HEK293 (cell line): ENCODE measurements around the gene KDM2B.

Source experiments
- CTCF ChIA-PET: fragments of 350-600 bp; formaldehyde crosslinking; extraction: SDS; loops from one replicate; lab custom pipeline; 2021; ENCODE audit warnings: antibody characterized with exemption; lab: Yijun Ruan, JAX
- POLR2A ChIA-PET: fragments of 300-600 bp; formaldehyde crosslinking; extraction: SDS; loops from one replicate; lab custom pipeline; 2020; ENCODE audit warnings: antibody characterized with exemption, inconsistent platforms; lab: Yijun Ruan, JAX
- H3K27ac ChIP-seq: fragments of 200-500 bp; sonication (Bioruptor generic); 2 replicates; pipeline ENCODE4 v1.5.1; 2014; ENCODE audit warnings: low read depth, low read length, control low read depth, inconsistent platforms; ENCODE audit errors: extremely low read depth
- H3K36me3 ChIP-seq, 2 experiments: fragments of 200-500 bp in 1 of 2; sonication (Bioruptor generic) in 1 of 2; 1 replicate in 1 of 2; 2 replicates in 1 of 2; pipeline ENCODE4 v1.5.1; 2014 to 2017; ENCODE audit warnings: inconsistent platforms in 2 of 2, low read length in 2 of 2; ENCODE audit not compliant: control insufficient read depth in 2 of 2, insufficient read depth in 1 of 2
- H3K4me1 ChIP-seq: fragments of 200-500 bp; sonication (Bioruptor generic); 2 replicates; pipeline ENCODE4 v1.5.1; 2014; ENCODE audit warnings: mild to moderate bottlenecking, low read length, inconsistent platforms; ENCODE audit not compliant: control insufficient read depth, insufficient read depth
- H3K4me3 ChIP-seq: 2 replicates; pipeline ENCODE4 v1.5.1; 2011; ENCODE audit warnings: low read depth, mild to moderate bottlenecking, control low read depth, low read length, moderate library complexity
- H3K9me3 ChIP-seq: fragments of 200-500 bp; sonication (Bioruptor generic); 2 replicates; pipeline ENCODE4 v1.5.1; 2014; ENCODE audit warnings: low read depth, low read length, inconsistent platforms; ENCODE audit not compliant: control insufficient read depth, insufficient read depth
- BCL11B ChIP-seq: fragments of 450-650 bp; formaldehyde crosslinking; IDR thresholded peaks from 2 replicates; pipeline ENCODE4 v1.5.1; 2016; ENCODE audit warnings: low read depth, missing biosample characterization, missing genetic modification characterization
- HOXA7 ChIP-seq: sonication (generic); formaldehyde crosslinking; IDR thresholded peaks from 2 replicates; pipeline ENCODE4 v1.8.1; 2022; ENCODE audit warnings: missing genetic modification reagents, borderline replicate concordance
- PBX3 ChIP-seq: sonication (generic); formaldehyde crosslinking; IDR thresholded peaks from 2 replicates; pipeline ENCODE4 v1.8.1; 2022; ENCODE audit warnings: mild to moderate bottlenecking, moderate library complexity, missing genetic modification reagents
- PRDM4 ChIP-seq: fragments of 450-650 bp; formaldehyde crosslinking; IDR thresholded peaks from 2 replicates; pipeline ENCODE4 v1.5.1; 2017; ENCODE audit warnings: missing biosample characterization, missing genetic modification characterization
- WT1 ChIP-seq: fragments of 450-650 bp; formaldehyde crosslinking; IDR thresholded peaks from 2 replicates; pipeline ENCODE4 v1.5.1; 2016; ENCODE audit warnings: missing biosample characterization, missing genetic modification characterization
- ZBTB21 ChIP-seq: fragments of 450-650 bp; formaldehyde crosslinking; IDR thresholded peaks from 2 replicates; pipeline ENCODE4 v1.5.1; 2017; ENCODE audit warnings: missing biosample characterization, missing genetic modification characterization
- ZBTB6 ChIP-seq: fragments of 450-650 bp; formaldehyde crosslinking; IDR thresholded peaks from 2 replicates; pipeline ENCODE4 v1.5.1; 2017; ENCODE audit warnings: missing biosample characterization, missing genetic modification characterization
- ZNF121 ChIP-seq: fragments of 450-650 bp; formaldehyde crosslinking; IDR thresholded peaks from 2 replicates; pipeline ENCODE4 v1.5.1; 2016; ENCODE audit warnings: missing biosample characterization, missing genetic modification characterization
- ZNF133 ChIP-seq: fragments of 450-650 bp; formaldehyde crosslinking; IDR thresholded peaks from 2 replicates; pipeline ENCODE4 v1.5.1; 2016; ENCODE audit warnings: missing biosample characterization, missing genetic modification characterization
- ZNF175 ChIP-seq: fragments of 450-650 bp; formaldehyde crosslinking; IDR thresholded peaks from 2 replicates; pipeline ENCODE4 v1.5.1; 2016; ENCODE audit warnings: missing biosample characterization, missing genetic modification characterization
- ZNF23 ChIP-seq: fragments of 450-650 bp; formaldehyde crosslinking; IDR thresholded peaks from 2 replicates; pipeline ENCODE4 v1.5.1; 2016; ENCODE audit warnings: missing biosample characterization, missing genetic modification characterization, borderline replicate concordance
- ZNF280D ChIP-seq: fragments of 450-650 bp; formaldehyde crosslinking; IDR thresholded peaks from 2 replicates; pipeline ENCODE4 v1.5.1; 2016; ENCODE audit warnings: missing biosample characterization, missing genetic modification characterization
- ZNF324 ChIP-seq: fragments of 450-650 bp; formaldehyde crosslinking; IDR thresholded peaks from 2 replicates; pipeline ENCODE4 v1.5.1; 2016; ENCODE audit warnings: missing biosample characterization, missing genetic modification characterization
- ZNF596 ChIP-seq: fragments of 450-650 bp; IDR thresholded peaks from 2 replicates; pipeline ENCODE4 v1.5.0; 2018; ENCODE audit warnings: missing biosample characterization, mild to moderate bottlenecking, missing genetic modification characterization, moderate library complexity
- ZNF629 ChIP-seq: fragments of 450-650 bp; formaldehyde crosslinking; IDR thresholded peaks from 2 replicates; pipeline ENCODE4 v1.5.1; 2017; ENCODE audit warnings: missing biosample characterization, missing genetic modification characterization
- ZNF707 ChIP-seq: fragments of 450-650 bp; formaldehyde crosslinking; IDR thresholded peaks from 2 replicates; pipeline ENCODE4 v1.5.1; 2016; ENCODE audit warnings: missing biosample characterization, missing genetic modification characterization
- ZNF768 ChIP-seq: fragments of 450-650 bp; formaldehyde crosslinking; IDR thresholded peaks from 2 replicates; pipeline ENCODE4 v1.5.1; 2018; ENCODE audit warnings: missing biosample characterization, mild to moderate bottlenecking, missing genetic modification characterization
- ZNF785 ChIP-seq: fragments of 450-650 bp; formaldehyde crosslinking; IDR thresholded peaks from 2 replicates; pipeline ENCODE4 v1.5.1; 2016; ENCODE audit warnings: missing biosample characterization, missing genetic modification characterization
- ZSCAN4 ChIP-seq: fragments of 450-650 bp; formaldehyde crosslinking; IDR thresholded peaks from 2 replicates; pipeline ENCODE4 v1.5.1; 2017; ENCODE audit warnings: missing biosample characterization, missing genetic modification characterization

The KDM2B gene

GRCh38 chr12:121507984-121508383 is 72.8 kb downstream of the KDM2B start:
- no peak overlapping the region for H3K27ac ChIP-seq
- peaks cover 4 to 28% of the 10 kb centered on the region in 2 experiments; a peak in 2 of 3 replicates for H3K36me3 ChIP-seq
- ChIA-PET CTCF (interaction anchor here (0.6 to 1.4 kb wide), 5 partner anchors 9 to 286 kb away, joined by 3 to 7 read pairs (median 4); no protein-coding TSS in a partner anchor), POLR2A (no interaction called here)
- no peaks in the 10 kb centered on the region for H3K4me1 ChIP-seq
- no peaks in the 10 kb centered on the region for H3K9me3 ChIP-seq
- no peak overlapping the region for H3K4me3 ChIP-seq
- TF ChIP-seq ZNF133 (no peak), ZSCAN4 (no peak), ZNF596 (tag by site-specific recombination) (no peak), ZNF121 (tag by site-specific recombination) (peak; percentile 95), ZNF707 (tag by site-specific recombination) (no peak)

GRCh38 chr12:121507245-121507644 is 73.6 kb downstream of the KDM2B start:
- ChIA-PET CTCF (interaction anchor here (0.6 to 1.4 kb wide), 4 partner anchors 8 to 287 kb away, joined by 3 to 7 read pairs (median 4); no protein-coding TSS in a partner anchor), POLR2A (no interaction called here)
- Histone ChIP-seq H3K4me3 (no peak overlapping the region), H3K4me1 (no peaks in the 10 kb centered on the region), H3K36me3 (peaks cover 4 to 20% of the 10 kb centered on the region in 2 experiments; a peak in 2 of 3 replicates), H3K27ac (no peak overlapping the region), H3K9me3 (no peaks in the 10 kb centered on the region)
- TF ChIP-seq ZNF324 (tag by site-specific recombination) = no peak
- TF ChIP-seq PBX3 = no peak
- TF ChIP-seq ZBTB6 (tag by site-specific recombination) = no peak
- no peak for TF ChIP-seq ZNF280D
- TF ChIP-seq ZNF23 (tag by site-specific recombination) = no peak
- no peak for TF ChIP-seq ZNF785 (tag by site-specific recombination)
- no peak for TF ChIP-seq ZBTB21 (tag by site-specific recombination)
- no peak for TF ChIP-seq WT1
- no peak for TF ChIP-seq BCL11B

- TF ChIP-seq HOXA7 (CRISPR knock-in tag) (no peak), PRDM4 (no peak), ZNF768 (tag by site-specific recombination) (no peak), ZNF175 (tag by site-specific recombination) (no peak), ZNF629 (tag by site-specific recombination) (no peak), ZNF133 (no peak), ZNF324 (tag by site-specific recombination) (no peak)
- H3K4me1 ChIP-seq = no peaks in the 10 kb centered on the region
- no peak overlapping the region for H3K4me3 ChIP-seq
- ChIA-PET CTCF (no interaction called here), POLR2A (interaction anchor here (0.6 to 0.7 kb wide), 2 partner anchors 76 to 522 kb away, joined by 4 read pairs; no protein-coding TSS in a partner anchor)
- peaks cover 0 to 13% of the 10 kb centered on the region in 2 experiments; a peak in 2 of 3 replicates for H3K36me3 ChIP-seq
- no peaks in the 10 kb centered on the region for H3K9me3 ChIP-seq
- no peak overlapping the region for H3K27ac ChIP-seq
Measured at GRCh38 chr12:121505513-121505912, 75.3 kb downstream of the KDM2B start.
